ENCODE data around the gene CLCN6. TPM values are rescaled to one million over a fixed set of nuclear protein-coding genes. Genes with fewer than 3 reads are reported as not detected.

CLCN6 gene
- total and polyA plus RNA-seq, 2 of the 13 experiments (the other 11 are each of a cell fraction or from before 2014, with no cell fraction given) = 14.9 to 19.3 TPM

GRCh38 chr1:11802973-11803885, 2.8 kb upstream of the CLCN6 start (continued):
- no peak for TF ChIP-seq KLF6 (CRISPR knock-in tag; IDR thresholded peaks at IDR 0.05)
- no peak for TF ChIP-seq NFIB (CRISPR knock-in tag; IDR thresholded peaks at IDR 0.05; ENCODE audit: borderline replicate concordance)
- no peak for TF ChIP-seq ZBTB44 (CRISPR knock-in tag; IDR thresholded peaks at IDR 0.05)
- no peak for TF ChIP-seq MTERF4 (CRISPR knock-in tag; IDR thresholded peaks at IDR 0.05)
- no peak; the same call in 1 of the 2 replicates for TF ChIP-seq ZNF605 (CRISPR knock-in tag; IDR thresholded peaks at IDR 0.05)
- no peak for TF ChIP-seq SIX1 (CRISPR knock-in tag; IDR thresholded peaks at IDR 0.05; ENCODE audit: borderline replicate concordance)
- TF ChIP-seq ZNF549 (CRISPR knock-in tag; IDR thresholded peaks at IDR 0.05) = no peak
- no peak for TF ChIP-seq ZFP62 (CRISPR knock-in tag; IDR thresholded peaks at IDR 0.05)
- TF ChIP-seq SRF (IDR thresholded peaks at IDR 0.05; ENCODE audit: low read depth, low read length) = peak; percentile 74; the same call in 1 of the 2 replicates
- TF ChIP-seq GFI1 (CRISPR knock-in tag; IDR thresholded peaks at IDR 0.05; ENCODE audit: borderline replicate concordance) = peak; percentile 36; the same call in 1 of the 2 replicates
- TF ChIP-seq ISL2 (CRISPR knock-in tag; IDR thresholded peaks at IDR 0.05) = no peak
- no peak for TF ChIP-seq PAX8 (CRISPR knock-in tag; IDR thresholded peaks at IDR 0.05; ENCODE audit: borderline replicate concordance)
- 0 out of 2 replicates have a peak, but pooled peaks have one; percentile 22 for TF ChIP-seq PITX1 (CRISPR knock-in tag; IDR thresholded peaks at IDR 0.05)
- TF ChIP-seq MIER3 (CRISPR knock-in tag; IDR thresholded peaks at IDR 0.05; ENCODE audit: borderline replicate concordance) = no peak
- TF ChIP-seq CEBPB (IDR thresholded peaks at IDR 0.05; ENCODE audit: borderline replicate concordance, low read depth, low read length) = no peak
- TF ChIP-seq KDM2A (CRISPR knock-in tag; IDR thresholded peaks at IDR 0.05; ENCODE audit: borderline replicate concordance, low read depth) = peak; percentile 13; the same call in 1 of the 2 replicates
- no peak for TF ChIP-seq SP1 (IDR thresholded peaks at IDR 0.05)
- no peak for TF ChIP-seq SP1 (CRISPR knock-in tag; IDR thresholded peaks at IDR 0.05)
- TF ChIP-seq ZSCAN20 (CRISPR knock-in tag; IDR thresholded peaks at IDR 0.05; ENCODE audit: borderline replicate concordance) = no peak
- TF ChIP-seq ZHX2 (IDR thresholded peaks at IDR 0.05; ENCODE audit: low read depth) = no peak
- TF ChIP-seq ZHX2 (CRISPR knock-in tag; IDR thresholded peaks at IDR 0.05; ENCODE audit: borderline replicate concordance) = no peak
- TF ChIP-seq RBFOX2 (IDR thresholded peaks at IDR 0.05; ENCODE audit: low read depth, low read length) = no peak

Measured in HepG2 (cell line).